Stimulated activated CD4-positive, alpha-beta T cell treated with anti-CD3 and anti-CD28 coated beads, Interleukin-4, amount 100 ng/mL, for 48 hours (primary cell): ENCODE results near the gene RAB3IL1.

Experiments
- DNase-seq, 2 donors: peaks; one replicate each; pipeline ENCODE4 v3.0.0-alpha.2; 2020; ENCODE audit warnings: low read depth in 2 of 2

Gene RAB3IL1

GRCh38 chr11:61918938-61919704 lies 1.8 kb upstream of the RAB3IL1 start:
- no peak for DNase-seq

- DNase-seq = no peak
Observed at GRCh38 chr11:61918251-61918937, 1.0 kb upstream of the RAB3IL1 start.

DNA sequence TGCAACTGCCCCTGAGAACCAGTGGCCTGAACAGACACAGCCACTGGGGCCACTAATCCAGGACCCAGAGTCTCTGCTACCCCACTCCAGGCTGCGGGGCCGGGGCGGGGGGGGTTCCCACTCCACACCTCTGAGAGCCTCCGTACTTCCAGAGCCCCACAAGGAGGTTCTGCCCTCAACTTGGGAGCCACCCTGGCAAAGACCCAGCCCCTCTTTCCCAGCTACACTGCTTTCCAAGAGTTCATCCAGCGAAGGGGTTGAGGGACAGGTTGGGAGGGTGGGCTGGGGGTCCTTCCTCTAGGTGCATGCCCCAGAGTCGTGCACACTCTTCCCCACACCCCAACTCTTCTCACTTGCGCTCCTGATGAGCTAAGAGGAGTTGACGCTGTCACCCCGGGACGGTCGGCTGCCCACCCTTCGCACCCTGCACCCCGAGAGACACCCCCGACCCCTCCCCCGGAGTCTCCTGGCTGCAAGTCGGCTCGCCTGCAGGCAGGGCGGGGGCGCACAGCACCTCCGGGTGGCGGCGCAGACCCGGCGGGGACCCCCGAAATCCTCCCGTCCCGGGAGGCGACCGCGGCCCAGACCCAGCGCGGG lies 531 bp downstream of the RAB3IL1 start:
- no peak for DNase-seq

DNA sequence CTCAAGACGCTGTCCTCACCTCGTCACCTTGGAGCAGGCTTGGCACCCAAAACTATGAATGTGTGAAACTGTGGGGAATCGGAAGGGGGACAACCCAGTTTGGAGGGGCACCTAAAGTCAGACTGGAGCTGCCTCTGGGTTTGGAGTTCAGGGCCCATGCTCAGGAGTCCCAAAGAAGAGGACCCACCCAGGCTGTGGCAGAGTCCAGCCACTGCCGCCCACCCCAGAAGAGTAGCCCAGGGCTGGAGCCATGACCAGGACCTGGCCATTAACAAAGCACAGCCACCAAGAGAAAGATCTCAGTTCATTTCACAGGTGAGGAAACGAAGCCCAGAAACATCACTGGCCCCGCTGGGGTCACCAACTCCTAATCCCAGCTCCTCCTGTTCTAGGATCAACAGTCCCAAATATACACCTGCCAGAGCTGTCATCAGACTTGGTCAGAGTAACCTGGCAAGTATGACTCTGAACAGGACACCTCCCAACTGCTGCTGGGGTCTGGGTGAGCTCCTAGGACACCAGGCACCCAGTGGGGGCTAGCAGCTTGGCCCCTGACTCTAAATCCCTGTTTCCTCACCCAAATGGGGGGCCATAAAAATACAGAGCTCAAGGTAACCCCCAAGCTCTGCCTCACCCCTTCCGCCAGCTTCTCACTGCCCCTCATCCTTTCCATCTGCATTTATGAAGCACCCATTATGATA lies 2.7 kb downstream of the RAB3IL1 start:
- DNase-seq = no peak

DNA sequence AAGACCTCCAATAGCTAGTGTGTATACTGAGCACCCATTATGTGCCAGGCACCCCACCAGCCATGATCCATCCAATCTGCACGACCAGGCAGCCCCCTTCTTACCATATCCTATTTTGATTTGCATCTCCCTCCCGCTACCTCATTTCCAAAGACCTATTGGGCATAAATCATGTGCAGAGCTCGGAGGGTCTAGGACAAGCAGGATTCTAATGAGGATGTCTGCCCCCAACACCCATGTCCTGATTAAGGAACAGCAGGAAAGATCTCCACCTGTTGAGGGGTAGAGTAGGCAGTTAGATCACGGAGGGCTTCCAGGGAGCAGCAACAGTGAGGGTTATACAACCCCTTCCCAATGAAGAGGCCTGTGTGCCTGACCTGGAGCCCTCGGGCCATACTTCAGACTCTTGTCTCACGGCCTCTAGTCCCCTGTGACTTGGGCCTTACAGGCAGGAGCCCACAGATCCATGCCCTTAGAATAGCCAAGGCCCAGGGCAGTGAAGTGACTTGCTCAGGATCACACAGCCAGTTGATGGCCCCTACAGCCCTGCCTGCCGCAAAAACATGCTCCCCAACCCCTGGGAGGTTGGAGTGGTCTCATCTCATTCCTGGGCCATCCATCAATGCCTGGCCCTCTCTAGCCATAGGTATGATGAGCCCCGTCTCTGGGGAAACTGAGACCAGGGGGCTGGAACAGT lies 3.5 kb downstream of the RAB3IL1 start:
- no peak for DNase-seq

DNA sequence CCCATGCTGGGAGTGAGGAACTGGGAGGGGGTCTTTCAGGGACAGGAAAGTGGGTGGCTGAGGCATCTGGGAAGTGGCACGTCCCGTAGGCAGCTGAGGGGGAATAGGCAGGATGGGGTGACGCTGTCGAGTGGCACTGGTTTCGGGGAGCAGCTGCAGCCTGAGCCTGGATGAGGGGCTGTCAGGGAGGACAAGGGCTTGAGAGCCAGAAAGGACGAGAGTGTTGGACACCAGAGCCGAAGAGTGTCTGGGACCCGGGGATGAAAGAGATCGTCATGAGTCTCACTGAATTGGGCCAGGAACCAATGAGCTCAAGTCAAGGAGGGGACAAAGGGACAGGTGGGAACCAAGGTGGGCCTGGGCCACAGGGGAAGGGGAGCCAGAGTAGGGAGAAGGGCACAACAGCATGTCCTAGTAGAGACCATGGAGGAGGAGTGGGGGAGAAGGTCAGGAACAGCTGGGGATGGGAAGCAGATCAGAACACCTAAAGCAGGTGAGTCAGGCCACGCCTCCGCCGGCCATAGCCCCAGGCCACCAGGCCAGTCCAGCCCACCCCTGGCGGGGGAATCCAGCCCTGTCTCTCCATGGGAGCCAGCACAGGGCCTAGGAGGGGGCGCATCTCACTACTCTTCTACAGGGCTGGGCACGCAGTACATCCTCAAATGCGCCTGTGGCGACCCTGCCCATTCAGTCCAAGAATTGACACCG lies 4.2 kb downstream of the RAB3IL1 start:
- DNase-seq = no peak

- no peak for DNase-seq
Observed at GRCh38 chr11:61912530-61912898, 4.9 kb downstream of the RAB3IL1 start.

- DNase-seq = no peak
Observed at GRCh38 chr11:61911701-61912529, 5.5 kb downstream of the RAB3IL1 start.

DNA sequence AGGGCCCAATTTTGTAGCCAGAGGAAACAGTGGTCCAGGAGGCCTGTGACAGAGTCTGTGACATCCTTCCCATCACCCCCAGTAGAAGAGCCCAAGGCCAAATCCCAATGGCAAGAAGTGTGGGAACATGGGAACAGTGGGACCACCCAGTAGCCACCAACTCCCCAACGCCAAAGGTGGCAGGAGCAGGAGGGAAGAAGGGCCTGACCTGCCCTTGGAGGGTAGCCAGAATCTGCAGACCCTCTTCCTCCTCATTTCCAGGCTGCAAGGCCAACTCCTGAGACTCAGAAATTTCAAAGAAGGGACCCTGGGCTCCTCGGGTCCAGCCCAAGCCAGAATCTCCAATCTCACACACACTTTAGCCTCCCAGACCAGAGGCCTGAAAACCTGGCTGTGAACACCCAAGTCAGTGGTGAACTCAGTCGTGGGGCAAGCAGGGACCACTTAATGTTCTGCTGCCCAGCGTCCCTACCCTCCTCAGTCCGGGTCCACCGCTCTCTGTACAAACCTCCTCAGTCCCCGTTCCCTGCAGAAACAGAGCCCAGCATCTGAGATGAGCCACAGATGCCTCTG lies 6.2 kb downstream of the RAB3IL1 start:
- no peak for DNase-seq

- no peak for DNase-seq
Observed at GRCh38 chr11:61910187-61911127, 6.9 kb downstream of the RAB3IL1 start.

DNA sequence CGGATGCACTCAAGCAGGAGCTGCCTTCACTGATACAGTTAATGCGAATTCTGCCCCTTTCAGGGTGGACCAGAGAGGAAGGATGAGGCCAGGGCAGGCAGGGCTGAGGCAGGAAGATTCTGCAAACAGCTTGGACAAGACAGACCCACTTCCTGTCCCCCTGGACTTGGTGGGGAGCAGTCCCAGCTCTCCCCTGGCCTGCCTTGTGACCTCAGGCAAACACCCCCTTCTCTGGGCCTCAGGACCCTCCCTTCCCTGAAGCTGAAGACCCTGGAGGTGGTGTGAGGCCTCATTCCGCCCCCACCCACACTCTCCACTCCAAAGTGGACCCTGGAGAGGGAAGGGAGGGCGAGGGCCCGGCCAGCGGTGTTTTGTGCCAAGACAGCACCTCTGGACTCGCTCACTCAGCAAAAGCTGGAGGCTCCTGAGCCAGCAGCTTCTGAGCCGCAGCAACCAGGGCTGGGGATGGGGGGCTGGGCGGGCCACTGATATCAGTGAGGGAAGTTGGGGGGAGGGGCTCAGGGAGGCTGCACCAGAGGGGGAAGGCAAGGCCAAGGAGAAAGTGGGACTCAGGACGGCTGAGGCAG lies 8.5 kb downstream of the RAB3IL1 start:
- no peak for DNase-seq

DNA sequence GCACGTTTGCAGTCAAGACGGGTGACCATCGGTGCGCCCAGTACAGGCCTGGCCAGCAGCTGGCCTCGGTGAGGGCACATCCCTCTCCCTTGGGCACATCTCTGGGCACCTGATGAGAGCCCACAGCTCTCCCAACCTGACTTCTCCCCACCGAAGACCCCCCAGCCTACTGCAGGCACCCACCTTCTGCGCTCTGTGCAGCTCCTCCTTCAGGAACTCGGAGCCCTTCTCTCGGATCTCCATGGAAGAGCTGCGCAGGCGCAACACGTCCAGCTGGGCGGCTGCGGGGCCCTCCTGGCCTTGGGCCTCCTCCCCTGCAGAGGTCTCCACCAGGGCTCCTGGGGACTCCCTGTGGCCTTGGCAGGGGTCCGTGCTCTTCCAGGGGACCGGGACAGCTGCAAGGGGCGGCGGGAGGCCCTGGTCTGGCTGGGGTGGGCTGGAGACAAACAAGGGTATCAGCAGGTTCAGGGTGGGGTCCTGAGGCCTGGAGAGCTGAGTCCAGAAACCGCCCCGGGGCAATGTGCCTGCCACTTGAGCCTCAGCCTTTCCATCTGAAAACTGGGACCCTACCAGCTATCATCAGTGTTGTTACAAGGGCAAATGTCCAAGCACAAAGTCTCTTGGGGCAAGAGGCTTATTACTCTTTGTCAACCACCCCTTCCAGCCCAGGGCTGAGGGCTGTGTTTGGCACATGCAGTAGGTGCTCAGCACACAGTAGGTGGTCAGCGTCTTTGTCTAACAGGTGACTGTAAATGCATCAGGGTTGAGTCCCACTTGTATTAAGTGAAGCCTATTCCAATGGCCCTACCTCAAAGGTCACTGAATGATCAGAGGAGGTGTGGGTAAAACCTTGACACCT lies 9.3 kb downstream of the RAB3IL1 start:
- DNase-seq = no peak

DNA sequence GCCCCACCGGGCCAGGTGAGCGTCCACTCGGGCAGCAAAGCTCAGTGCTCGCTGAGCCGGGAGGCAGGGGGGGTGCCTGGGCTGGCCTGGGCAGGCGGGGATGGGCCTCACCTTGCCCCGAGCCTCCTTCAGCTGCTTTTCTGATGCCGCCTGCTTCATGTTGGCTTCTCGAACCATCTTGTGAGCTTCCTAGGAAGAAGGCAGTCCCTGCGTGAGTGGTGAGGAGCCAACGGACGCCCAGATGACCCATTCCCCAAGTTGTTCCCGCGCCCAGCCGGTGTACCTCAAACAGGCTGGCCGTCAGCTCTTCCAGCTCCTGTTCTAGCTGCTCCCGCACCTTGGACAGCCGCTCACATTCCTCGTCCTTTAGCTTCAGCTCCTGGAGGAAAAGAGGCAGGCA lies 10.1 kb downstream of the RAB3IL1 start:
- no peak for DNase-seq

GRCh38 chr11:61906522-61906909 lies 10.8 kb downstream of the RAB3IL1 start:
- DNase-seq = no peak

GRCh38 chr11:61905801-61906521 lies 11.4 kb downstream of the RAB3IL1 start:
- no peak for DNase-seq

DNA sequence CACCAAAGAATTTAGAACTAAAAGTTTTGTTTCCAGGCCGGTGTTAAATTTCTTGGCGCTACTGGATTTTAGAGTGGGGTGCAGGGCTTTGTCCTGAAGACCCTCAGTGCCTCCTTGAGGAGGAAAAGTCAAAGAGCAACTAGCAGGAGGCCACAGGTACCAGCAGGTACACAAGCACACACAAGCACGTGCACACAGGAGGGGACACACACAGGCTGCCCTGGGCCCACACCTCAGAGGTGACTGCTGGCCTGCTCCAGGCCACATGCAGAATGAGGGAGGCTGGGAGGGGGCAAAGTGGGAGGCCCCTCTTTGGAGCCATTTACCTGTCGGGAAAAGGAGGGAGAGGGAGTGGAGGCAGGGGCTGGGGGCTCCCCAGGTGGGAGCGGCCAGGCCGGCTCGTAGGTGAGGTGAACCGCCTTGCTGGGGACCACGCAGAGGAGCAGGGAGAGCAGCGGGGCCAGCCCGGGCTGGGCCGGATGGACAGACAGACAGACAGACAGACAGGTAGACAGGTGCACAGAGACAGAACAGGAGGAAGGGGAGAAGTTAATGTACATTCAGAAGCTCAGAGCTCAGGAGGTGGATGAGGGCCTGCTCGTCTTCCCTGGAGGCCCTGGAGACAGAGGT lies 12.2 kb downstream of the RAB3IL1 start:
- DNase-seq = no peak
